ENCODE data around the gene PIP4K2A. TPM values are rescaled to one million over a fixed set of nuclear protein-coding genes. Genes with fewer than 3 reads are reported as not detected.

The PIP4K2A gene
- total and polyA plus RNA-seq, 2 of the 13 experiments (the other 11 are each of a cell fraction or from before 2014, with no cell fraction given) = 9.1 to 22.6 TPM

GRCh38 chr10:22698941-22699440 is 15.4 kb downstream of the PIP4K2A start:
- no peak overlapping the region for H3K4me2 ChIP-seq (ENCODE audit: low read depth, low read length)
- POLR2A ChIA-PET = no interaction called here
- BruUV-seq (replicated peaks) = no TSS peak

GRCh38 chr10:22697800-22698199 is 16.6 kb downstream of the PIP4K2A start:
- over 99% methylated on average over 10 of the region's 10 CpGs for WGBS (ENCODE audit: low lambda C conversion rate)
- H3K4me3 ChIP-seq (replicated peaks in 1 of 3; ENCODE audit: insufficient read depth in 1 of 3, low read depth in 2 of 3, low read length in 3 of 3) = no peak overlapping the region
- intact Hi-C loops (cut with micrococcal nuclease; ENCODE audit: unreplicated experiment) (no loop called here), in situ Hi-C loops (cut with HindIII; ENCODE audit: extremely low pct_ligation_motif_present, low pct_unique_long_range_greater_than_20kb) (no loop called here)
- peaks cover 19% of the 10 kb centered on the region for H3K4me1 ChIP-seq (ENCODE audit: insufficient read depth, low read length)
- no TSS peak for BruUV-seq (replicated peaks)
- H4K20me1 ChIP-seq (ENCODE audit: insufficient read depth, low read length) = no peaks in the 10 kb centered on the region
- FAIRE-seq (no peak), DNase-seq (ENCODE audit: low spot score) (no peak), ATAC-seq (no peak)
- ChIA-PET POLR2A (no interaction called here), CTCF (ENCODE audit: low intra/inter-chr PET ratio, low total read pairs) (no interaction called here)
- no peak overlapping the region for H3K27ac ChIP-seq (ENCODE audit: extremely low read length, insufficient read depth, low read length)
- no peaks in the 10 kb centered on the region for H3K9me3 ChIP-seq (ENCODE audit: low read length)
- H3K36me3 ChIP-seq (replicated peaks in 1 of 2; ENCODE audit: control insufficient read depth in 1 of 2, insufficient read depth in 2 of 2, low read length in 2 of 2) = 0 out of 5 replicates have a peak, but pooled peaks cover 0 to 1% of the 10 kb centered on the region in 2 experiments
- peaks cover 67% of the 10 kb centered on the region for H3K79me2 ChIP-seq (ENCODE audit: insufficient read depth, low read length)
- no peaks in the 10 kb centered on the region for H3K27me3 ChIP-seq (ENCODE audit: control insufficient read depth in 1 of 2, insufficient read depth in 2 of 2, low read length in 2 of 2)
- H2AFZ ChIP-seq (ENCODE audit: low read length) = no peak overlapping the region
- no peak overlapping the region for H3K4me2 ChIP-seq (ENCODE audit: low read depth, low read length)
- H3K9ac ChIP-seq (ENCODE audit: insufficient read depth, low read depth, low read length) = no peak overlapping the region
- TF ChIP-seq SP5 (CRISPR knock-in tag; IDR thresholded peaks at IDR 0.05; ENCODE audit: borderline replicate concordance, low read depth) (no peak), ZNF879 (CRISPR knock-in tag; IDR thresholded peaks at IDR 0.05) (no peak), FOXO4 (CRISPR knock-in tag; conservative IDR thresholded peaks at IDR 0.05) (no peak), ZNF513 (CRISPR knock-in tag; conservative IDR thresholded peaks at IDR 0.05) (no peak), SRY (CRISPR knock-in tag; IDR thresholded peaks at IDR 0.05) (no peak), RFX1 (IDR thresholded peaks at IDR 0.05) (no peak)

More at GRCh38 chr10:22698941-22699440, 15.4 kb downstream of the PIP4K2A start:
- WGBS (ENCODE audit: low lambda C conversion rate) = 97% methylated on average over 3 of the region's 3 CpGs
- Histone ChIP-seq H3K4me3 (replicated peaks in 1 of 3; ENCODE audit: insufficient read depth in 1 of 3, low read depth in 2 of 3, low read length in 3 of 3) (no peak overlapping the region), H3K4me1 (ENCODE audit: insufficient read depth, low read length) (peaks cover 19% of the 10 kb centered on the region), H3K9ac (ENCODE audit: insufficient read depth, low read depth, low read length) (no peak overlapping the region), H3K79me2 (ENCODE audit: insufficient read depth, low read length) (peaks cover 74% of the 10 kb centered on the region), H3K9me3 (ENCODE audit: low read length) (no peaks in the 10 kb centered on the region), H3K27me3 (ENCODE audit: control insufficient read depth in 1 of 2, insufficient read depth in 2 of 2, low read length in 2 of 2) (no peaks in the 10 kb centered on the region), H2AFZ (ENCODE audit: low read length) (no peak overlapping the region), H4K20me1 (ENCODE audit: insufficient read depth, low read length) (0 out of 2 replicates have a peak, but pooled peaks cover 2% of the 10 kb centered on the region), H3K36me3 (replicated peaks in 1 of 2; ENCODE audit: control insufficient read depth in 1 of 2, insufficient read depth in 2 of 2, low read length in 2 of 2) (0 out of 5 replicates have a peak, but pooled peaks cover 0 to 1% of the 10 kb centered on the region in 2 experiments), H3K27ac (ENCODE audit: extremely low read length, insufficient read depth, low read length) (no peak overlapping the region)
- CTCF ChIA-PET (ENCODE audit: low intra/inter-chr PET ratio, low total read pairs) = no interaction called here
- DNase-seq (ENCODE audit: low spot score) (no peak), ATAC-seq (no peak), FAIRE-seq (no peak)
- intact Hi-C loops (cut with micrococcal nuclease; ENCODE audit: unreplicated experiment) (no loop called here), in situ Hi-C loops (cut with HindIII; ENCODE audit: extremely low pct_ligation_motif_present, low pct_unique_long_range_greater_than_20kb) (no loop called here)
- TF ChIP-seq KMT2B (CRISPR knock-in tag; IDR thresholded peaks at IDR 0.05) = no peak
